Fibroblast of the aortic adventitia (primary cell): Measurements from ENCODE around the gene TANGO2. TPM values are rescaled to one million over a fixed set of nuclear protein-coding genes. Genes with fewer than 3 reads are reported as not detected.

Experiments
- DNase-seq: peaks from one replicate; pipeline ENCODE4 v3.0.0-alpha.2; 2010; ENCODE audit warnings: low read depth
- H3K4me3 ChIP-seq: 2 replicates; pipeline ENCODE4 v1.5.1; 2011; ENCODE audit warnings: low read depth, mild to moderate bottlenecking, control low read depth, low read length, moderate library complexity
- total RNA-seq: library from RNA; depleted of rRNA; stranded (reverse); fragments of >200 nt; gene quantifications from 2 replicates; pipeline ENCODE4 v1.2.3, GENCODE V29; 2012; ENCODE audit warnings: low replicate concordance
- TF ChIP-seq, protein P1 (sequence below): IDR thresholded peaks from 2 replicates; pipeline ENCODE4 v1.5.1; 2011; ENCODE audit warnings: mild to moderate bottlenecking, low read length, control low read depth, inconsistent platforms; ENCODE audit not compliant: insufficient read depth

Gene TANGO2
- total RNA-seq, 1 donor: 41.7 TPM

- TF ChIP-seq, protein P1, sequence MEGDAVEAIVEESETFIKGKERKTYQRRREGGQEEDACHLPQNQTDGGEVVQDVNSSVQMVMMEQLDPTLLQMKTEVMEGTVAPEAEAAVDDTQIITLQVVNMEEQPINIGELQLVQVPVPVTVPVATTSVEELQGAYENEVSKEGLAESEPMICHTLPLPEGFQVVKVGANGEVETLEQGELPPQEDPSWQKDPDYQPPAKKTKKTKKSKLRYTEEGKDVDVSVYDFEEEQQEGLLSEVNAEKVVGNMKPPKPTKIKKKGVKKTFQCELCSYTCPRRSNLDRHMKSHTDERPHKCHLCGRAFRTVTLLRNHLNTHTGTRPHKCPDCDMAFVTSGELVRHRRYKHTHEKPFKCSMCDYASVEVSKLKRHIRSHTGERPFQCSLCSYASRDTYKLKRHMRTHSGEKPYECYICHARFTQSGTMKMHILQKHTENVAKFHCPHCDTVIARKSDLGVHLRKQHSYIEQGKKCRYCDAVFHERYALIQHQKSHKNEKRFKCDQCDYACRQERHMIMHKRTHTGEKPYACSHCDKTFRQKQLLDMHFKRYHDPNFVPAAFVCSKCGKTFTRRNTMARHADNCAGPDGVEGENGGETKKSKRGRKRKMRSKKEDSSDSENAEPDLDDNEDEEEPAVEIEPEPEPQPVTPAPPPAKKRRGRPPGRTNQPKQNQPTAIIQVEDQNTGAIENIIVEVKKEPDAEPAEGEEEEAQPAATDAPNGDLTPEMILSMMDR: no peak
- no peak overlapping the region for H3K4me3 ChIP-seq
These were observed 10.4 kb upstream of the TANGO2 start for GRCh38 chr22:20010307-20011122.

GRCh38 chr22:20011123-20011992 is 9.6 kb upstream of the TANGO2 start:
- H3K4me3 ChIP-seq: no peak overlapping the region
- TF ChIP-seq, protein P1: no peak
- DNase-seq: no peak

More at GRCh38 chr22:20010307-20011122, 10.4 kb upstream of the TANGO2 start:
- no peak for DNase-seq

GRCh38 chr22:20011993-20012740 is 8.7 kb upstream of the TANGO2 start:
- H3K4me3 ChIP-seq: no peak overlapping the region
- TF ChIP-seq, protein P1: no peak
- no peak for DNase-seq

DNA sequence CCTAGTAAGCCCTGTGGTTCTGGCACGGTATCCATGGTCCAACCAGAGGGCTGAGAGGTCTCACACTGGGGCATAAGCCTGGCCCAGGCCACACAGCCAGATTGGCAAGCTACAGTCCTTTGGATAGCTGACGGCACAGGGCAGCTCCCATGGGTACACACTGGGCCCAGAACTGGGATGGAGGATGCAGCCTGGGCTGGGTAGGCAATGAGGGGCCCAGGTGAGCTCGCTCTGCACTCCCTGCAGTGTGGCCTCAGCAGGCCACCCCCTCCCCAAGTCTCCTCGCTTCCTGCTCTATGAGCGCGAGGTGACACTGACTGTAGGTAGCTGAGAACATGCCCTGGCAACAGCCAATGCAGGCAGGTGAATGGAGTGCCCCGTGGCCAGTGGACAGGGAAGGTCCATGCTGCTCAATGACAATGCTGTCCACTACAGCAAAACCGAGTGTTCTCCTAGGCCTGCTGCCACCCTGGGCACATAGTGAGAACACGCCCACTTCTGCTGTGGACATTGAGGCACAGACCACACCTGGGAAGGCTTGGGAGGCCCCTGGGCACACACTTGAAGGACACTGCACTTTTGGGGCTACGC is 8.1 kb upstream of the TANGO2 start:
- TF ChIP-seq, protein P1: no peak
- no peak overlapping the region for H3K4me3 ChIP-seq
- no peak for DNase-seq

- no peak overlapping the region for H3K4me3 ChIP-seq
- TF ChIP-seq, protein P1: peak; percentile 87
- DNase-seq: peak; percentile 55
These were observed 7.5 kb upstream of the TANGO2 start for GRCh38 chr22:20013382-20013871.
